HG03442 (cell line): Measurements from ENCODE around the gene TEDC1.

ENCODE experiments used
- ATAC-seq: cut with Tn5 transposase; IDR thresholded peaks from one replicate; pipeline ENCODE4 v1.9.1; 2021; ENCODE audit warnings: mild to moderate bottlenecking, moderate library complexity; ENCODE audit not compliant: unreplicated experiment

Gene TEDC1

GRCh38 chr14:105495101-105495989, 4.3 kb downstream of the TEDC1 start:
- no peak for ATAC-seq

- ATAC-seq: no peak
These were observed 5.2 kb downstream of the TEDC1 start for GRCh38 chr14:105495990-105496830.

DNA sequence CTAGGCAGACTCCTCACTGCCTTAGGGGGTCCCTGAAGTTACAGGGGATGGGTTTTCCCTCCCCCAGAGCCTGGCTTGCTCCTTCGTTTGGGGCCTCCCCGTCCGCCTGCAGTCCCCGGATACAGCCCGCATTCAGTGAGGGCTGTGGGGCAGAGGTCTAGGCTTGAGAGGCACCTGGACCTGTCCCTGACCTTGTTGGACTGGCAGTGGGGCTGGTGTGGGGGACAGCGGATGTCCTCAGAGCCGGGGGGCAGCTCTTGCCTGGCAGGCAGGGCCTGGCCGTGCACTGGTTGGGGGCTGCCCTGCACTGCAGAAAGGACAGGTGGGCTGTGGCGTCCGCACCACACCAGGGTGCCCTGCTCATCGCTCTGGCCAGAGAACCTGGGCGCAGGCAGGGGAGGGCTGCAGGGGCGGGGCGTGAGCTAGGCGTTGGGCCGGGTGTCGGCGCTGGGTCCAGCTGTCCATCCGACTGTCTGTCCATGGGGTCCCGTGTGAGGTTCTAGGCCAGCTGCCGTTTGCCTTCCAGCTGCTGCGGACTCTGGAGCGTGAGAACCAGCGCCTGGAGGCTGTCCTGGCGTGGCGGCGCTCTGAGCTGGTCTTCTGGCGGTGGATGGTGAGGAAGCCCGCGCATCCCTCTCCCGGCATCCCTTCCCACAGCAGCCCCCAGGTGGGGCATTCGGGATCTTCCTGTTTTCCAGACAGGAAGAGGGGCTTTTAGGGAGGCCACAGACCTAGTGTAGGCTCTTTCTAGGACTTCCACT, 6.0 kb downstream of the TEDC1 start:
- ATAC-seq: no peak

GRCh38 chr14:105497671-105498429, 6.8 kb downstream of the TEDC1 start:
- ATAC-seq: no peak

- ATAC-seq: no peak
These were observed 7.6 kb downstream of the TEDC1 start for GRCh38 chr14:105498430-105499255.

DNA sequence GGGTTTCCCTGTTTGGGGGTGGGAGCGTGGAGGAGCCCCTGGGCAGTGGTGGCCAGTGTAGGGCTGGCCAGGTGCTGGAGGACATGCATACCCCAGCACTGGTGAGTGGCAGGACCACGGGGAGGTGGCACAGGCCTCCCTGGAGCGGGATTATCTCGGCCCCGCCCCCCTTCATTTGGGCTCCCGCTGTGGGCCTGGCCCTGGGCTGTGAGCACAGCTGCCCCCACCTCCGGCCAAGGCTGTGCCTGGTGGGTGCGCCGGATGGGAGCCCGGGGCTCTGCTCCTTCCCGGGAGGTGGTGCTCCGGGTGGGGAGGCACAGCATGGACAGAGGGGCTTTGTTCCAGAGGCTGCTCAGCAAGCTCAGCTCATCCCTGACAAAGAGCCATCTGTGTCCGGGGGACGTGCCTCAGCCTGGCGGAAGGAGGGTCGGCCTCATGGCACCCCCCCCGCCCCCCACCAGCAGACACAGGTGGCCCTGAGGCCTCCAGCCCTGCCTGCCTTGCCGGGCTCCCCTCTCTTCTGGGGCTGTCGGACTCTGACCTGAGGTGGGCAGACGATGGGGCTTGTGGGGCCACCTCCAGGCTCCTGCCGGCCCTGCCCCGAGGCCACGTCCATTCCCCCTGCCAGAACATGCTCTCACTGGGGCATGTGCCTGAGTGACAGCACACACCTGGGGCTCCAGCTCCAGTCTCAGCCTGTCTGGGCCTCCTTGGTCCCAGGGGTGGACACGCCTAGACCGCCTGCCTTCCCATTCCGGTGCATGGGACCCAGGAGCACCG, 8.4 kb downstream of the TEDC1 start:
- ATAC-seq: no peak

GRCh38 chr14:105500036-105500725, 9.1 kb downstream of the TEDC1 start:
- no peak for ATAC-seq

- ATAC-seq: no peak
These were observed 9.7 kb downstream of the TEDC1 start for GRCh38 chr14:105500726-105501101.

- ATAC-seq: no peak
These were observed 10.7 kb downstream of the TEDC1 start for GRCh38 chr14:105501504-105502291.

DNA sequence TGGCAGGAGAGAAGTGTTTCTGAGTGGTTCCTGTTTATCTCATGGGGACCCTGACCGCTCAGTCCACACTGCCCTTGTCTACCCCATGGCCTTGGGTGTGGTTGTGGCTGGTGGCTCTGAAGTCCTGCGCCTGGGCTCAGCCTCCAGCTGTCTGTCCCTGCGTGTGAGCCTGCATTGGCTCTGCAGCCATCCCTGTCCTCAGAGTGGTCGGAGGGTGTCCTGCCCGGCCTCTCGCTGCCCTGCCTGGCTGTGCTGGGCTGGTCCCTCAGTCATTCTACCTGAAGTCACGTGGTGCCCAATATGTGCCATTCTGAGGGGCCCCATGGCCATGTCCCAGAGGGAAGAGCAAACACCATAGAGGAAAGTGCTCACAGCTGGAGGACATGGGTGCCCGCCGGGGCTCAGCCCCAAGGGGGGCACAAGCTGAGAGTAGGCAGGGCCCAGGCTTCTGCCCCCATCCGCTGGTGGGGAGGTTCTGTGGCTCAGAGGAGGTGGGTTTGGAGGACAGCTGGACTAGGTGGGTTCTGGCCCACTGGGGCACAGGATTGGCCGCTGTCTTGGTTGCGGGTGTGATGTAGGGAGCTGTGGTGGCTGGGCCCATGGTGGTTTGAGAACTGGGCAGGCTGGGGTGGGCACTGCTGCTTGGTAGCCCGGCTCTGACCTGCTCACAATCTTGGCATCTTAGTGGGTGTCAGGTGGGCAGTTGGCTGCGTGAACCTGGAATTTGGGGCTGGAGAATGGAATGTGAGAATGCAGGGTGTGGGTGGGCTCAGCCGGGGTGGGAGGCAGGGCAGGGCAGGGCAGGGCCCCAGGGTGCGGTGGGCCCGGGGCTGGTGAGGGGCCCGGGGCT, 11.6 kb downstream of the TEDC1 start:
- no peak for ATAC-seq

DNA sequence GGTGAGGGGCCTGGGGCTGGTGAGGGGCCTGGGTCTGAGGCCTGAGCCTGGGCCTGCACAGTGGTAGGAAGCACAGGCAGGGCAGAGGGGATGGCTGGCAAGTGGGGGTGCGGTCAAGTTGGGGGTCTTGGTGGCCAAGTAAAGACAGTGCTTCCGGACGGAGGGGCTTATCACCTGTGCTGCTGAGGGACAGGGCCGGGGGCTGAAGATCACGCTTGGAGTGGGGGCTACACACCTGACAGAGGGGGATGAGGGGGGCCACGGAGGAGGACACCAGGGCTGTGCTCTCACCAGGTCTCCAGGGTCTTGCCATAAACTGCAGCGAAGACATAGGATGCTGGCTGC, 12.2 kb downstream of the TEDC1 start:
- ATAC-seq: no peak

GRCh38 chr14:105503935-105504692, 13.1 kb downstream of the TEDC1 start:
- no peak for ATAC-seq

DNA sequence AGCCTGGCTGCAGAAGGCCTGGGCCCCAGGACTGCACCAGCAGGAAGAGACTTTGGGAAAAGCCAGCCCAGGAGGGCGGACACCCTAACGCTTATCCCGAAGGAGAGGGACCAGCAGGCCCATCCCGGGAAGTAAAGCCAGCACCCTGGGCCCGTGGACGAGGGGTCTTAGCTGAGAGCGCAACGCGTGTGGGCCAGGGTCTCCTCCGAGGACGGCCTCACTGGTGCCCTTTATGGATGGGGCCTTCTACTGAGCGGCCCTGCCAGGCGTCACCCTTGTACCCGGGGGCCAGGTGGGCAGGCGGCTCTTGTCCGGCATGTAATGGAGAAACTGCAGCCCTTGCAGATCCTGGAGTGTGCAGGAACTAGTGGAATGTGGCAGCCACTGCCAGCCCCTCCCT, 14.1 kb downstream of the TEDC1 start:
- ATAC-seq: no peak

DNA sequence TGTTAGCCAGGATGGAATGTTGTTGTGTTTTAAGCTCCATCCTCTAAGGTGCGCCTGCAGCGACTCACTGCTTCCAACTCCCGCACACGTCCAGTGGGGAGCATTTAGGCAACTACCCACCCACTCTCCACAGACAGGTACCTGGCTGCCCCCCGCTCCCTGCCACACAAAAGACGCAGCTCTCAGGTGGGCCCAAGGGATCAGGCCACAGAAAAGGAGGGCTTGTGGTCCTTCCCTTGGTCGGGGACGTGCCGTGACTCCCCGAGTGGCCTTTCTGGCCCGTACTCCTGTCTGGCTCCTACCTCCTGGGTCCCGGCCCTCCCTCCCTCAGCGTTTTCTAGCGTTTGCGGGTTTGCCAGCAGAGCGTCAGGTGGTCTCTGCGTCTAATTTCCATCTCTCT, 16.2 kb downstream of the TEDC1 start:
- ATAC-seq: no peak

DNA sequence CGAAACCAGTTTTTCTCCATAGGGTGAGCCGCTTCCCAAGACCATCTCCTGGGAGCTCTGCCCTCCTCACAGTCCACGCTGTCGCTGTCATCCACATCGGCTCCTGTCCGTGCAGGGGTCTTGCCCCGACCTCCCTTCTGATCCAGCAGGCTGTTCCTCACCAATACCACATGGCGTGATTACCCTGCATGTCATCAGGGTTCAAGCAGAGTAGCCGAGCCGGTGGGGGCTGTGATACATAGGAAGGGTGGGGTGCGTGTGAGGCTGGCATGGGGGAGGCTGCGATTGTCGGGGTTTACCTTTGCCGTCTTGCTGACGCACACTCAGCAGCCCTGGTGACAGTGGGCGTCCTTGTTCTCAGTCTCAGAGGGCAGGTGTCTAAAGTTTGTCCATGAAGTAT, 17.0 kb downstream of the TEDC1 start:
- no peak for ATAC-seq

DNA sequence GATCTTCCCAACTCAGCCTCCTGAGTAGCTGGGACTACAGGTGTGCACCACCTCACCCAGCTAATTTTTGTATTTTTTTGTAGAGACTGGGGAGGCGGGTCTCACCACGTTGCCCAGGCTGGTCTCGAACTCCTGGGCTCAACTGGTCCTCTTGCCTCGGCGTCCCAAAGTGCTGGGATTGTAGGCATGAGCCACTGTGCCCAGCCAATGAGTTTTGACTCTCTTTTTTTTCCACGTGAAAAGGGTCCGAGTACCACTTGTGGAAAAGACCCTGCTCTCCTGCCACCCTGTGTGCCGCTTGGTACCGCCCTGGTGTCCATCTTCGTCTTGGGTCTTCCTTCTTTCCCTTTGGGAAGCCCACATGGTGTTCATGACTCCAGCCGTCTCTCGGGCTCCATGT, 17.6 kb downstream of the TEDC1 start:
- ATAC-seq: no peak
